Tibial artery (tissue), 4 donors: ENCODE measurements around the gene ABL2.

Source experiments
- DNase-seq, 2 donors: peaks; one replicate each; pipeline ENCODE4 v3.0.0-alpha.2; 2019
- H3K27ac ChIP-seq, 2 donors: fragments of 200-600 bp; sonication (generic) in 1 of 2; 1 replicate in 1 of 2; 2 replicates in 1 of 2; pipeline ENCODE4 v1.5.1; 2018 to 2019; ENCODE audit warnings: mild to moderate bottlenecking in 1 of 2
- H3K27me3 ChIP-seq, 2 donors: fragments of 200-600 bp; sonication (generic) in 1 of 2; one replicate each; pipeline versions ENCODE4 v1.5.1 to v1.6.0; 2016 to 2019
- H3K36me3 ChIP-seq, 3 donors: fragments of 200-600 bp; sonication (generic) in 2 of 3; one replicate each; pipeline ENCODE4 v1.5.1; 2016 to 2019; ENCODE audit warnings: mild to moderate bottlenecking in 2 of 3
- H3K4me1 ChIP-seq, 4 donors: fragments of 200-600 bp; sonication (generic) in 2 of 4; 1 replicate in 3 of 4; 2 replicates in 1 of 4; pipeline ENCODE4 v1.5.1; 2016 to 2019
- H3K4me3 ChIP-seq, 2 donors: fragments of 200-600 bp; sonication (generic) in 1 of 2; 1 replicate in 1 of 2; 2 replicates in 1 of 2; pipeline ENCODE4 v1.5.1; 2018 to 2019; ENCODE audit warnings: mild to moderate bottlenecking in 2 of 2
- H3K9me3 ChIP-seq, 3 donors: fragments of 200-600 bp; sonication (generic) in 1 of 3; one replicate each; pipeline ENCODE4 v1.5.1; 2016 to 2019
- intact Hi-C: fragments of 100-400 bp; cut with DNase I; formaldehyde crosslinking; loops from one replicate; pipeline ENCODE4 v1.15.0; 2023; ENCODE audit warnings: low total_unique reads
- TF ChIP-seq, protein P1 (sequence below), 2 experiments: fragments of 200-600 bp in 1 of 2; fragments of 450-650 bp in 1 of 2; IDR thresholded peaks; one replicate each; pipeline ENCODE4 v1.5.1; 2017 to 2019; ENCODE audit warnings: antibody characterized with exemption in 2 of 2, mild to moderate bottlenecking in 1 of 2, moderate library complexity in 1 of 2

The ABL2 gene

DNA sequence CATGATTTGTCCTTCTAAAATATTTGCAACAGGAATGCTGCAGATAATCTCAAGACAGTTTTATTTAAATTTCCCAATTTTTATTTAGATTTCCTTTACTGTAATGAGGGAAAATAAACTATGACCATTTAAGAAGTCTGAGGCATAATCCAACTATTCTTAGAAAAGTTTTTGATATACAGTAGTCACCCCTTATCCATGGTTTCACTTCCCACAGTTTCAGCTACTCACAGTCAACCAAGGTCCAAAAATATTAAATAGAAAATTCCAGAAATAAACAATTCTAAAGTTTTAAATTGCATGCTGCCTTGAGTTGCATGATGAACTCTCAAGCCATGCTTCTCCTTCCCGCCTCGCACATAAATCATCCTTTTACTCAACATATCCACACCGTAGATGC is 114.3 kb downstream of the ABL2 start:
- Histone ChIP-seq H3K9me3 (no peaks in the 10 kb centered on the region), H3K27me3 (no peaks in the 10 kb centered on the region), H3K36me3 (peaks cover 67 to 75% (median 72%) of the 10 kb centered on the region in 3 donors), H3K4me1 (no peaks in the 10 kb centered on the region), H3K27ac (no peak overlapping the region), H3K4me3 (no peak overlapping the region)
- intact Hi-C loops, result no loop called here
- no peak for DNase-seq
- TF ChIP-seq, protein P1, sequence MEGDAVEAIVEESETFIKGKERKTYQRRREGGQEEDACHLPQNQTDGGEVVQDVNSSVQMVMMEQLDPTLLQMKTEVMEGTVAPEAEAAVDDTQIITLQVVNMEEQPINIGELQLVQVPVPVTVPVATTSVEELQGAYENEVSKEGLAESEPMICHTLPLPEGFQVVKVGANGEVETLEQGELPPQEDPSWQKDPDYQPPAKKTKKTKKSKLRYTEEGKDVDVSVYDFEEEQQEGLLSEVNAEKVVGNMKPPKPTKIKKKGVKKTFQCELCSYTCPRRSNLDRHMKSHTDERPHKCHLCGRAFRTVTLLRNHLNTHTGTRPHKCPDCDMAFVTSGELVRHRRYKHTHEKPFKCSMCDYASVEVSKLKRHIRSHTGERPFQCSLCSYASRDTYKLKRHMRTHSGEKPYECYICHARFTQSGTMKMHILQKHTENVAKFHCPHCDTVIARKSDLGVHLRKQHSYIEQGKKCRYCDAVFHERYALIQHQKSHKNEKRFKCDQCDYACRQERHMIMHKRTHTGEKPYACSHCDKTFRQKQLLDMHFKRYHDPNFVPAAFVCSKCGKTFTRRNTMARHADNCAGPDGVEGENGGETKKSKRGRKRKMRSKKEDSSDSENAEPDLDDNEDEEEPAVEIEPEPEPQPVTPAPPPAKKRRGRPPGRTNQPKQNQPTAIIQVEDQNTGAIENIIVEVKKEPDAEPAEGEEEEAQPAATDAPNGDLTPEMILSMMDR (IDR thresholded peaks at IDR 0.05), result no peak

DNA sequence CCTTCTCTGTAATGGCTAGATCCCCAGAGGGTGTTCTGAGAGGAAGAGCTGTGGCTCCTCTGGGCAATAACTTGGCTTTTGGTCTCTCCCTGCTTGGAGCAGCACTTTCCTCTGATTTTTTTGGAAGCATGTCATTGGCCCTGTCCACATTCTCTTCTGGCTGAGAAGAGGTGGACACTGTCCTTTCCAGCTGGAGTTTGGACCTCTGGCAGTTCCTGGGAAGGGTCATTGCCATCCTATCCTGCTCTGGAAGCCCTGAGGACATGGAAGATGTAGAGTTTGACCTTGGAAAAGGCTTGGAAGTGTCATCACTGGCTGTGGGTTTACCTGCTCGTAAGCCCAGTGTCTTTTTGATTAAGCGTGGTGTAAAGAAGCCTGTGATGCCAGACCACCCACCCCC is 120.8 kb downstream of the ABL2 start:
- intact Hi-C loops, result no loop called here
- TF ChIP-seq, protein P1 (IDR thresholded peaks at IDR 0.05), result no peak

DNA sequence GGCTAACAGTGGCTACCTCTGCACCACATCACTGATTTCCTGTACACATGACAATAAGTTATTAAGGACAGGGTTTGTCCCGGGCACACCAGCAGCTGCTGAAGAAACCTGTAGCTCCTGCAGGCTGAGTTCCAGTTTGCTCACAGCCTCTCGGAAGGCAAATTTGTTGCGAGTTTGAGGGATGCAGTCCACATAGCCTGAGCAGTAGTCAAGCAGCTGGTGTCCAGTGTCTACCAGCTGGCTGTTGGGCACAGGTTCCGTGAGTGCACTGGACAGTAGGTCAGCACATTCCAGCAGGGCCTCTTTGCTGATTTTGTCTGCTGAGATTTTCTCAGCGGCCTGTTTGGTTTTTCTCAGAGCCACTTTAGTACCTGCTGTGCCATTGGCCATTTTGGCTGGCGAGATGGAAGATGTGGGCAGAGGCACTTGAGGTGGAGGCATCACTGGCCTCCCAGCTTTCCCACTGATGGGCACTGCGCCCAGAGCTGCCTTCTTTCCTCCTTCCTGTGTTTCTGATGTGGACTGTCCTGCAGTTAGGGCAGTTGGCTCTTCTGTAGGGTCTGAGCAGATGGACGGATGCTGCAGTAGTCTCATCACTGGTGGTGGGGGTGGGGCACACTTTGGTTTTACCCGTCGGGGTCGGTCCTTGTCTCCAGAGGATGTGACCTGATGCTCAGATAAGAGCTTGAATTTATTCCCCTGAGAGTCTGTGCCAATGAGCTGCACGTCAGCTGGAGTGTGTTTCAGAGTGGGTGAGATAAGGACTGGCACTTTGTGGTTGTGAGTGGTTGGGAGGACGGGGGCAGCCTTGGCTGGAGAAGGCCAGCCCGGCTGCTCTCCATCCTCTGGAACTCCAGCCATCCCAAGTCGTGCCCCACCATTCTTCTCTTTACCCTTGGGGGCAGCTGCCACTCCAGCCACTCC is 121.5 kb downstream of the ABL2 start:
- intact Hi-C loops, result no loop called here
- no peaks in the 10 kb centered on the region for H3K27me3 ChIP-seq
- H3K4me1 ChIP-seq, result no peaks in the 10 kb centered on the region
- no peaks in the 10 kb centered on the region for H3K9me3 ChIP-seq
- no peak overlapping the region for H3K27ac ChIP-seq
- no peak overlapping the region for H3K4me3 ChIP-seq
- TF ChIP-seq, protein P1 (IDR thresholded peaks at IDR 0.05), result no peak
- H3K36me3 ChIP-seq, result peaks cover 51 to 68% (median 65%) of the 10 kb centered on the region in 3 donors
- DNase-seq, result no peak

More for the DNA sequence above, 120.8 kb downstream of the ABL2 start:
- no peak overlapping the region for H3K27ac ChIP-seq
- no peak for DNase-seq
- H3K4me1 ChIP-seq, result no peaks in the 10 kb centered on the region
- peaks cover 58 to 69% (median 67%) of the 10 kb centered on the region in 3 donors for H3K36me3 ChIP-seq
- no peaks in the 10 kb centered on the region for H3K9me3 ChIP-seq
- H3K27me3 ChIP-seq, result no peaks in the 10 kb centered on the region
- H3K4me3 ChIP-seq, result no peak overlapping the region

DNA sequence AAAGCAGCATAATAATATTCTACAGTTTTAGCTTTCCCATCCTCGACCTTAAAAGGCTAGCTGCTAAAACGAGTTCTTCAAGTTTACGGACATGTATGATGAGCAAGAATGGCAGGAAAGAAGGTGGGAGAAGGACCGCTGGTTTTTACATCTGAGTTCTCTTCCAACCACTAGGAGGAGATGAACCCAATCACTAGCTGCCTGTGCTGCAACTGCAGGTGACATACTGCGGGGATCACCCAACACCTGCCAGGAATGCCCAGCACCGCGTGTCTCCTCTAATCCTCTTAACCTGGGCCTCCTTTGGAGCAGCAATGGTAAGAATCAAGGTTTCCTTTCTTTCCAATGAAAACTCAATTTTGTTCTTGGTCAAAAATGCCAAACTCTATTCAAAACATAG is 124.1 kb downstream of the ABL2 start:
- intact Hi-C loops, result no loop called here
- no peak overlapping the region for H3K4me3 ChIP-seq
- H3K27me3 ChIP-seq, result no peaks in the 10 kb centered on the region
- DNase-seq, result no peak
- no peaks in the 10 kb centered on the region for H3K4me1 ChIP-seq
- TF ChIP-seq, protein P1 (IDR thresholded peaks at IDR 0.05), result no peak
- no peaks in the 10 kb centered on the region for H3K9me3 ChIP-seq
- H3K36me3 ChIP-seq, result peaks cover 27 to 49% (median 48%) of the 10 kb centered on the region in 3 donors
- H3K27ac ChIP-seq, result no peak overlapping the region

DNA sequence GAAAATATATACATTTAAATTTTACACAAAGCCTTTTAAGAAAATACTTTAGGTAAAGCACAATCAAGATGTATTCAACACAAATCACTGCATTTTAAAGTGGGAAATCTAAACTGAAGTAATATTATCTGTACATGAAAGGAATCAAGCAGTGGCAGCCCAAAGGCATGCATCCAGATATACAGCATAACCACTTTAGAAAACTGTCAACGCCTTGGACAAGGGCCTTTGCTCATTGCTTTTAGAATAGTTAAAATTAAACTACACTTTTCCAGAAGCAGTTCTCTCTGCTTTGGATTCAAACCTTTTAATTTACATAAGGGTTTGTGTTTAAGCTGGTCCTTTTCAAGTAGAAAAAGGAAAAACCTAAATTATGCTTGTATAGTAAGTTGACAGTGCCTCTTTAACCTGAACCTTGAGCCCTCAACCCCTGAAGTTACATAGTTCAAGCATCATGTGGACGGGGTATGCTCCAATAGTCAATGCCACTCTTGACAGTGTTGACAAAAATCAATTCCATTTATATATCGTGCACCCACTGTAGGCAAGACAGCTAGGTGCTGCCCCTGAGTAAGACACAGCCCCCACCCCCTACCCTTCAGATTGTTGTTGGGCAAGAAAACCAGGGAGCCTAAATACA is 124.7 kb downstream of the ABL2 start:
- no peak for DNase-seq
- H3K4me3 ChIP-seq, result no peak overlapping the region
- H3K4me1 ChIP-seq, result no peaks in the 10 kb centered on the region
- H3K36me3 ChIP-seq, result peaks cover 20 to 45% (median 43%) of the 10 kb centered on the region in 3 donors
- H3K27me3 ChIP-seq, result no peaks in the 10 kb centered on the region
- no peaks in the 10 kb centered on the region for H3K9me3 ChIP-seq
- TF ChIP-seq, protein P1 (IDR thresholded peaks at IDR 0.05), result no peak
- intact Hi-C loops, result no loop called here
- no peak overlapping the region for H3K27ac ChIP-seq
